Prostate gland (tissue), 2 donors: Measurements from ENCODE around the gene DHDH. TPM values are rescaled to one million over a fixed set of nuclear protein-coding genes. Genes with fewer than 3 reads are reported as not detected.

Experiments used
- DNase-seq: peaks from one replicate; pipeline ENCODE4 v3.0.0-alpha.2; 2019; ENCODE audit warnings: low spot score
- H3K27ac ChIP-seq, 2 donors: fragments of 200-600 bp; sonication (generic); 2 replicates each; pipeline ENCODE4 v1.5.1; 2017 to 2019
- H3K27me3 ChIP-seq: fragments of 200-600 bp; sonication (generic); replicated peaks from 2 replicates; pipeline ENCODE4 v1.5.1; 2019; ENCODE audit not compliant: insufficient read depth
- H3K36me3 ChIP-seq, 2 donors: fragments of 200-600 bp; sonication (generic); 1 replicate in 1 of 2; 2 replicates in 1 of 2; pipeline versions ENCODE4 v1.5.1 to v1.8.1; 2017 to 2019
- H3K4me1 ChIP-seq: fragments of 200-600 bp; sonication (generic); replicated peaks from 2 replicates; pipeline ENCODE4 v1.5.1; 2019
- H3K4me3 ChIP-seq, 2 donors: fragments of 200-600 bp; sonication (generic); 2 replicates each; pipeline ENCODE4 v1.5.1; 2017 to 2019
- H3K9me3 ChIP-seq: fragments of 200-600 bp; sonication (generic); 2 replicates; pipeline ENCODE4 v1.5.1; 2017
- CTCF ChIP-seq, 4 experiments: fragments of 200-600 bp in 2 of 4; fragments of 450-650 bp in 2 of 4; sonication (generic) in 2 of 4; IDR thresholded peaks; 1 replicate in 3 of 4; 2 replicates in 1 of 4; pipeline ENCODE4 v1.5.1; 2016 to 2019; ENCODE audit warnings: antibody characterized with exemption in 4 of 4, mild to moderate bottlenecking in 2 of 4, moderate library complexity in 2 of 4
- POLR2A ChIP-seq: fragments of 450-650 bp; IDR thresholded peaks from one replicate; pipeline ENCODE4 v1.6.1; 2016; ENCODE audit warnings: antibody characterized with exemption, mild to moderate bottlenecking
- POLR2AphosphoS5 ChIP-seq: sonication (generic); formaldehyde crosslinking; IDR thresholded peaks from one replicate; pipeline ENCODE4 v1.6.1; 2017; ENCODE audit warnings: antibody characterized with exemption
- WGBS: methylation state at CpG from one replicate; pipeline ENCODE4 v1.1.5; 2018; 5-methylcytosine and 5-hydroxymethylcytosine counted together
- intact Hi-C: fragments of 100-400 bp; cut with DNase I; formaldehyde crosslinking; loops from one replicate; pipeline ENCODE4 v1.14.2; 2022
- total RNA-seq, 2 donors: library from RNA; depleted of rRNA; stranded (reverse); fragments of >200 nt; gene quantifications; one replicate each; pipeline ENCODE4 v1.1.0, GENCODE V29; 2016

Gene DHDH
- total RNA-seq, 2 donors from 2014 or later: 4.6 to 12.6 TPM

- no peak for DNase-seq
- Histone ChIP-seq H3K4me3 (no peak overlapping the region), H3K4me1 (peaks cover 7% of the 10 kb centered on the region), H3K27me3 (no peaks in the 10 kb centered on the region), H3K27ac (peak overlapping the region in 1 of 2 donors; percentile 93), H3K9me3 (no peaks in the 10 kb centered on the region), H3K36me3 (peaks cover 0 to 5% of the 10 kb centered on the region in 2 donors)
- intact Hi-C loops: loop anchor here (10.0 kb wide), 1 partner anchor 323 kb away; the partner anchor contains the start of gene CA11
- TF ChIP-seq POLR2A (no peak), POLR2AphosphoS5 (no peak), CTCF (IDR thresholded peaks at IDR 0.05) (no peak)
- 75% methylated on average over 14 of the region's 14 CpGs for WGBS
Measured at GRCh38 chr19:48967346-48968178, 34.1 kb downstream of the DHDH start.

DNA sequence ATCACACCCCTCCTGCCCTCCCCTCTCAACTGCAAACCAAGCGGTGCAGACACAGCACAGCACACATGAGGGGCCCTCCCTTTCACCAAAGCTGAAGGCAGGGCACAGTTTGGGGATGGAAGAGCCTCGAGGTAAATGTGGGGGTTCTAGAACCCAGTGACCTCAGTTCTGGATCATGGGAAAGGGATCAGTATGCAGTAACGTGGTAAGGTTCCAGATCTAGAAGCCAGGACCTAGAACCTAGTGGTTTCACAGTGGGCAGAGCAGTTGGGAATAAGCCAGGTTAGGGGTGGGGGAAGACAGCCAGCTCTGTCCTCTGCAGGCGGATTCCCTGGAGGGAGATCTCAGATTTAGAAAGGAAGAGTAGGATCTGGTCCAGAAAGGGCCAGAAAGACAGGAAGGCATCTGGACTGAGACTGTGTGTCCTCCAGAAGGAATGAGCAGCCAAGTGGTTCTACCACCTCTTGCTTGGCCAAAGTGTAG is 34.7 kb downstream of the DHDH start:
- 58% methylated on average over 4 of the region's 4 CpGs for WGBS
- DNase-seq: no peak
- intact Hi-C loops: loop anchor here (10.0 kb wide), 1 partner anchor 323 kb away; the partner anchor contains the start of gene CA11
- Histone ChIP-seq H3K9me3 (no peaks in the 10 kb centered on the region), H3K36me3 (peaks cover 0 to 5% of the 10 kb centered on the region in 2 donors), H3K27ac (peak overlapping the region in 1 of 2 donors; percentile 12), H3K27me3 (no peaks in the 10 kb centered on the region), H3K4me3 (no peak overlapping the region), H3K4me1 (peaks cover 7% of the 10 kb centered on the region)
- no peak for TF ChIP-seq POLR2AphosphoS5

DNA sequence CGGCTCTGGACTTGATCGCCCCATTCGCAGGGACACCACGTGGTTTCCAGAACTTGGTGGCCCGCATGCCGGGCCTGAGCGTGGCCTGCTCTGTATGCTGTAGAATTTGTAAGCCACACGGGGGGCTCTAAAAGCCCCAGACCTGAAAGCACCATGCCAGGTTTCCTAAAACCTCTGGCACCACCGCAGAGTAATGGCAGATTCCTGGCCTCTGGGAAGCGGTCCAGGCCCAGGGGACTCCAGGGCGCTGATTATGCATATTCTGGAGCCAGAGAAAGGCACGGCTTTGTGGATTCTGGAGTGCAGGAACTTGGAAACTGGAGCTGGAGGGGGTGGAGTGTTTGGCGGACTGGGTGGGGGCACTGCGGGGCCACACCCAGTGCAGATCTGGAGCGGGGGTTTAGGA is 35.3 kb downstream of the DHDH start:
- no peak for DNase-seq
- Histone ChIP-seq H3K27me3 (no peaks in the 10 kb centered on the region), H3K36me3 (peaks cover 0 to 10% of the 10 kb centered on the region in 2 donors), H3K9me3 (no peaks in the 10 kb centered on the region), H3K4me1 (peaks cover 7% of the 10 kb centered on the region), H3K27ac (peak overlapping the region in 1 of 2 donors; percentile 12), H3K4me3 (no peak overlapping the region)
- intact Hi-C loops: loop anchor here (10.0 kb wide), 1 partner anchor 324 kb away; the partner anchor contains the start of gene CA11
- 86% methylated on average over 15 of the region's 15 CpGs for WGBS
- TF ChIP-seq POLR2AphosphoS5 (no peak), POLR2A (no peak), CTCF (IDR thresholded peaks at IDR 0.05) (no peak)

- WGBS: 91% methylated on average over 45 of the region's 45 CpGs
- TF ChIP-seq POLR2AphosphoS5 (no peak), POLR2A (no peak), CTCF (IDR thresholded peaks at IDR 0.05) (no peak)
- no peaks in the 10 kb centered on the region for H3K27me3 ChIP-seq
- no peaks in the 10 kb centered on the region for H3K9me3 ChIP-seq
- intact Hi-C loops: loop anchor here (5.0 to 10.0 kb wide), 2 partner anchors 172 to 325 kb away; partner anchors contain the start of gene CA11
- H3K36me3 ChIP-seq: peaks cover 0 to 15% of the 10 kb centered on the region in 2 donors
- no peak overlapping the region for H3K27ac ChIP-seq
- no peak overlapping the region for H3K4me3 ChIP-seq
- DNase-seq: no peak
- H3K4me1 ChIP-seq: peaks cover 7% of the 10 kb centered on the region
Measured at GRCh38 chr19:48969276-48970138, 36.0 kb downstream of the DHDH start.
